IMR-90 (cell line): Measurements from ENCODE around the gene KRT82.
"Not testable (repeated sequence)": the region's sequence is repeated elsewhere in the genome, so short reads cannot be mapped to it uniquely, and the experiment has no call there.

ENCODE experiments used
- CTCF ChIP-seq: conservative IDR thresholded peaks from 2 replicates; pipeline ENCODE4 v1.5.1; 2012; ENCODE audit warnings: mild to moderate bottlenecking, low read depth, low read length, improper control_type of control experiment
- MAFK ChIP-seq: IDR thresholded peaks from 2 replicates; pipeline ENCODE4 v1.6.1; 2012; ENCODE audit warnings: low read depth, low read length, improper control_type of control experiment
- POLR2A ChIP-seq: IDR thresholded peaks from 2 replicates; pipeline ENCODE4 v1.6.1; 2012; ENCODE audit warnings: mild to moderate bottlenecking, low read depth, low read length
- RCOR1 ChIP-seq: IDR thresholded peaks from 2 replicates; pipeline ENCODE4 v1.6.1; 2012; ENCODE audit warnings: mild to moderate bottlenecking, low read length, improper control_type of control experiment; ENCODE audit not compliant: insufficient replicate concordance
- RFX5 ChIP-seq: IDR thresholded peaks from 2 replicates; pipeline ENCODE4 v1.8.0; 2012; ENCODE audit warnings: low read depth, mild to moderate bottlenecking, low read length, moderate library complexity

GRCh38 chr12:52410589-52411248 is 4.6 kb upstream of the KRT82 start:
- not testable (repeated sequence) for TF ChIP-seq CTCF, RCOR1, RFX5, POLR2A, MAFK
